Fibroblast of villous mesenchyme (primary cell): ENCODE results near the gene C14orf93. TPM values are rescaled to one million over a fixed set of nuclear protein-coding genes. Genes with fewer than 3 reads are reported as not detected.

Experiments used
- DNase-seq: peaks from one replicate; pipeline ENCODE4 v3.0.0-alpha.2; 2010; ENCODE audit warnings: low read depth
- H3K4me3 ChIP-seq: 2 replicates; pipeline ENCODE4 v1.5.1; 2011; ENCODE audit warnings: low read depth, mild to moderate bottlenecking, low read length
- CTCF ChIP-seq: IDR thresholded peaks from 2 replicates; pipeline ENCODE4 v1.5.1; 2012; ENCODE audit warnings: low read depth, mild to moderate bottlenecking, low read length; ENCODE audit not compliant: insufficient read depth
- total RNA-seq: library from RNA; depleted of rRNA; stranded (reverse); fragments of >200 nt; gene quantifications from 2 replicates; pipeline ENCODE4 v1.2.3, GENCODE V29; 2012

Gene C14orf93
- total RNA-seq, 1 donor, result 4.7 TPM

- peak overlapping the region; percentile 33 for H3K4me3 ChIP-seq
- no peak for DNase-seq
Measured at GRCh38 chr14:22978487-22978837, 31.5 kb downstream of the C14orf93 start.

GRCh38 chr14:22977684-22978486 lies 32.1 kb downstream of the C14orf93 start:
- peak; percentile 88 for DNase-seq

More at GRCh38 chr14:22978487-22978837, 31.5 kb downstream of the C14orf93 start:
- no peak for TF ChIP-seq CTCF

DNA sequence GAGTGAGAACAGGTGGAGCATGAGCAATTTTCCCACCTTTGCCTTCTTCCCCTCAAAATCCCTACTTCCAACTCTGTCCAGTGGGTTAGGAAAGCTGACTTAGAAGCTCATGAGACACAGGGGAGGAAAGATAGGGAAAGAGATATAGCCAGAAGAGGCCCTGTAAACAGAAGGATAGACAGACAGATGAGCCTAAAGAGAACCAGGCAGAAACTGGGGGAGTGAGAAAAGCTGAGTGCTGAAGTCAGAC lies 32.6 kb downstream of the C14orf93 start:
- TF ChIP-seq CTCF, result no peak
- no peak for DNase-seq
- H3K4me3 ChIP-seq, result peak overlapping the region; percentile 19

More at GRCh38 chr14:22977684-22978486, 32.1 kb downstream of the C14orf93 start:
- peak overlapping the region; percentile 33 for H3K4me3 ChIP-seq
- TF ChIP-seq CTCF, result no peak

DNA sequence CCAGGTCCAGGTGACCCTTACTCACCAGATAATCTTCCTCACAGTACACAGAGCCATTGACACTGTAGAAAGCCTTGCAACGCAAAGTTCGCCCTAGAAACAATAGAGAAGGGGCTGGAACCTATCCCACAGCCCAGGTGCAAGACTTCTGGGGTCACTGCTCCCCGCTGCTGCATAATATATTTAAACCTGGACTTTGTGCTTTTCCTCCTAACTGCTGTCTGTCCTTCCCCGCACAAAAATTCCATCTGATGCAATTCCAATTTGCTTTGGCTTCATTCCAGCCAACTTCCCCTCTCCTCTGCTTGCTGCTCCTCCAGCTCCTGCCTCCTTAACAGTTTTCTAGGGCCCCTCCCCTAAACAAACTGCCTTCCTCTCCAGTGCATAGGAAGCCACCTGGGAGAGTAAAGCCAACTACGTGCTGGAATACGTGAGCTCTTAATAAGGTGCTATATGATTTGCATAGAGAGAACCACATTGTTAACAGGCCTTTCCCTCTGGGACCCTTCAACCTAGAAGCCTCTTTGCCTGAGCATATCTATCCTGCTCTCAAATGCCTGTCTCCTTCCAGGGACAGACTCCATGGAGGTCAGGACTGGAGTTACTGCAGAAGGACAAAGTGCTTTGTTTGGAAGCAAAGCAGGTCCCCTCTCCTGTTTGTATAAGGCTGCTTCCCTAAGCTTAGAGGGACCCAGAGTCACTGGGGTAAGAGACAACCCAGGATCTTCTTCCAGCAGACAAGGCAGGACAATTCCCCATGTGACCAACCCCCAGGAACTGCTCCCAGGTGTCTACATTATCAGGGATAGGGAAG lies 33.1 kb downstream of the C14orf93 start:
- DNase-seq, result peak; percentile 72
- H3K4me3 ChIP-seq, result peak overlapping the region; percentile 24
- no peak for TF ChIP-seq CTCF

DNA sequence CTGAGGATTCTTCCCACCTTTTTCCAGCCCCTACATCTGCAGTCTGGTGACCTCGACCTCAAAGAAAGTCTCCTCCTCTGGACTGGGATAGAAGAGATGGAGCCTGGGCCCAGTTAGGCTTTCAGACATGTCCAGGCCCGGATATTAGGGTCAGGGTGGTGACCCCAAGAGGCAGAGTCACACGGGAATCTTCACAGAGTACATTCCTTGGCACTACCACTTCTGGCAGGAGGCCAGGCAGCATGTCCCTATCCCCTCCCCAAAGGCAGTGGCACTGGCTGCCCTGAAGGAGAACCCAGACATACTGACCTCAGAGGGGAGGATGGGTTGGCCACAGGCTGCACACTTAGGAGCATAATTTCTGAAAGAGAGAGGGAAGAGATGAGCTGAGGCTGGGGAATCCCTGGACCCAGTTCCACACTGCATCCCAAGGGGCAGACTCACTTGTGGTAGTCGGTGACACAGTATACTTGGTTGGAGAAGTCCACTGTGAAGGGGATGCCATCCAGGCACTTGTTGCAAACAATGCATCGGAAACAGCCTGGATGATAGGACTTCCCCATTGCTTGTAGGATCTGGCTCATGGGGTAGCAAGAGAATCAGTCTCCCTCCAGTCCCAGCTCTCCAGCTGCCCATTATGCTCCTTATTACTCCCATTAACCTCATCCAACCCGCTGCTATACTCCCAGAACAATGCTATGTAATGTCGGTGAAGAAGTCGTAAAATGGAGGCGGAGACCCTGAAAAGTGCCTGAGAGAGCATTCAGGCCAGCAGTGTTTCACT lies 35.2 kb downstream of the C14orf93 start:
- H3K4me3 ChIP-seq, result no peak overlapping the region
- DNase-seq, result peak; percentile 74
- no peak for TF ChIP-seq CTCF

GRCh38 chr14:22973217-22974032 lies 36.5 kb downstream of the C14orf93 start:
- no peak overlapping the region for H3K4me3 ChIP-seq
- TF ChIP-seq CTCF, result peak; percentile 68
- DNase-seq, result peak; percentile 79
